Activated CD4-positive, alpha-beta T cell treated with anti-CD3 and anti-CD28 coated beads, Interleukin-2, Interleukin-6, amounts not matched to agents 100 ng/mL and 50 ng/mL, durations not matched to agents 16 hours and 8 hours (primary cell): ENCODE results near the gene COA1.
"Not testable (repeated sequence)": the region's sequence is repeated elsewhere in the genome, so short reads cannot be mapped to it uniquely, and the experiment has no call there.

Experiments used
- DNase-seq: peaks from one replicate; pipeline ENCODE4 v3.0.0-alpha.2; 2020

Gene COA1

DNA sequence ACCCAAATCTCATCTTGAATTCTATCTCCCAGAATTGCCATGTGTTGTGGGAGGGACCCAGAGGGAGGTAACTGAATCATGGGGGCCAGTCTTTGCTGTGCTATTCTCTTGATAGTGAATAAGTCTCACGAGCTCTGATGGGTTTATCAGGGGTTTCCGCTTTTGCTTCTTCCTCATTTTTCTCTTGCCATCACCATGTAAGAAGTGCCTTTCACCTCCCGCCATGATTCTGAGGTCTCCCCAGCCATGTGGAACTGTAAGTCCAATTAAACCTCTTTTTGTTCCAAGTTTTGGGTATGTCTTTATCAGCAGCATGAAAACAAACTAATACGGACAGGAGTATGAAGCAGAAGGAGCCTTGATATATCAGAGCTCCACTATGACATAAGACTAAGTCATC is 41.5 kb downstream of the COA1 start:
- DNase-seq = not testable (repeated sequence)

DNA sequence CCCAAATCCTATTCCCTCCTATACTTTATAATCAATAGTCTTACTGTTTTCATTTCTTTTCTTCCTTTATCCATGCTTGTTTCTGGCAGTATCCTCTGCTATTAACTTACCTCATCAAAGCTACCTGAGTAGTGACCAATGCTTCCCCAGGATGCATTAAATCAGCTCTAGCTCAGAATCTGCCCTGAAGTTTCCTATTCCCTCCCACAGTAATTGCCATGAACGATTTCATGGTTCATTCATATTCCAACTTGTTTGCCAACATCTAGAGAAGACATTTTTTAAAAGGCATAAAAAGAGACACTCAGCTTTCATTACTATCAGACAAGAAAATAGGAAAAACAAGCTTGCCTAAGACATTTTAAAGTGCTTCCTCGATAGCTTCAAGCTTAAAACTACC is 42.3 kb downstream of the COA1 start:
- DNase-seq = no peak

DNA sequence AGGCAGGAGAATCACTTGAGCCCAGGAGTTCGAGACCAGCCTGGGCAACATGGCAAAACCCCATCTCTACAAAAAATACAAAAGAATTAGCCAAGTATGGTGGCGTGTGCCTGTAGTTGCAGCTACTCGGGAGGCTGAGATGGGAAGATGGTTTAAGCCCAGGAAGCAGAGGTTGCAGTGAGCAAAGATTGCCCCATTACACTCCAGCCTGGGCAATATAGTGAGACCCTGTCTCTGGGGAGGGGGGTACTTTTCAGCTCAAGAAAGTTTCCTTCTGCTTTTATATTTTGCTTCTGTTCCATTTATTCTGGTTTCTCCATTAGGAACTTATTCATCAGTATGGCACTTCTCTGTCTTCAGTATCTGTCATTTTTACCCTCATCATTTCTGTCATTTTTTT is 48.6 kb downstream of the COA1 start:
- no peak for DNase-seq

DNA sequence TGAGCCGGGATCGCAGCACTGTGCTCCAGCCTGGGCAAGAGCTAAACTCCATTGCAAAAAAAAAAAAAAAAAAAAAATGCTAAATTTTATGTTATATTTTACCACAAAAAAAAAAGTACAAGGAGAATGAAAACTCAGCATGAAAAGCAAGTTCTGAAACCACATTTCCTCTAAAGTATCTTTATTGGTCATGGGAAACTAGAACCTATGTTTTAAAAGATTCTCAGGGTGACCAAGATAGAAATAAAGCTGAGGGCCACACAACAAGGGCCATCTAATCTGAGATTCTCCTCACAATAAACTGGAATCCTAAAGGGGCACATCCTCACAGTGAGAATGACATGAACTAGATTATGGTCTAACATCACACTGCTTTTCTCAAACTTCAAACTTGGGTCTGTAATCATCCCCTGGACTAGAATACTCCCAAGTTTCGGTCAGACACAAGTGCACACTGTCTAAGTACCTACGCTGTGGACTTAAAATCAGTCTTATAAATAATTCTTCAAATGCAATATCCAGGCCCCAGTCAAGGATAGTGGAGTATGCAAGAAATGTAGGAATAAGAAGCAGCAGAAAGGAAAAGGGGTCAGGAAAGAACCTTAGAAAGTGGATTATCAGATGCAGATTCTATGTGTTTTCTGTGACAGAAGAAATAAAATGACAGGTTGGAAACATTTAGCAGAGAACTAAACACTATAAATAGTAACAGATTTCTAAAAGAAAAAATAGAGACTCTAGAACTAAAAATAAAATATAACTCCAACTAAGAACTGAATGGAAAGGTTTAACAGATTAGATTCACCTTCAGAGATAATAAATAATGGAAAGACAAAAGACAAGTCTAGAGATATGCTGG is 49.9 kb downstream of the COA1 start:
- DNase-seq = peak; percentile 35

DNA sequence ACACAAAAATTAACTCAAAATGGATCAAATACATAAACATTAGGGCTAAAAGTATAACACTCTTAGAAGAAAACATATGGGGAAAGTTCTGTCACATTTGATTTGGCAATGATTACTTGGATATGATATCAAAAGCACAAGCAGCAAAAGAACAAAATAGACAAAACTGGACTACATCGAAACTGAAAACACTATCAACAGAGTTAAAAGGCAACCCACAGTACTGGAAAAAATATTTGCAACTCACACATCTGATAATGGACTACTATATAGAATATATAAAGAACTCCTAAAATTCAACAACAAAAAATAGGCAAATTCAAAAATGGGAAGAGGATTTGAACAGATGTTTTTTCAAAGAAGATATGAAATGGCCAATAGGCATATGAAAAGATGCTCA is 51.0 kb downstream of the COA1 start:
- DNase-seq = no peak

DNA sequence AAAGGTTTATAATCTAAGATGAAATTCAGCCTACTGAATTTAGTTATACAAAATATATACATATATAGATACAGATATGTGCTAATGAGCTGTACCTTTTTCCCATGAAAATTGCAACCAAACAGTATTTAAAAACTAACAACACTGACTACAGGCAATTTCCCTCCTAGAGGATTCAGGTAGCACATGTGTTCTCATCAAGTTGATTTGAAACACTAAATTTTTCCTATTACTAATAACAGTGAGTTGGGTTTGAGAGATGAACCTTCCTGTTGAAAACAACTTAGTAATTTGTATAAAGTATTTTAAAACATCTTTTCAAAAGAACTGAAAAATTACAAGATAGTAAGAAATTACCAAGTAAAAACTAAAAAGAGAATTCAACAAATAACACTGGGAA is 51.5 kb downstream of the COA1 start:
- DNase-seq = no peak

DNA sequence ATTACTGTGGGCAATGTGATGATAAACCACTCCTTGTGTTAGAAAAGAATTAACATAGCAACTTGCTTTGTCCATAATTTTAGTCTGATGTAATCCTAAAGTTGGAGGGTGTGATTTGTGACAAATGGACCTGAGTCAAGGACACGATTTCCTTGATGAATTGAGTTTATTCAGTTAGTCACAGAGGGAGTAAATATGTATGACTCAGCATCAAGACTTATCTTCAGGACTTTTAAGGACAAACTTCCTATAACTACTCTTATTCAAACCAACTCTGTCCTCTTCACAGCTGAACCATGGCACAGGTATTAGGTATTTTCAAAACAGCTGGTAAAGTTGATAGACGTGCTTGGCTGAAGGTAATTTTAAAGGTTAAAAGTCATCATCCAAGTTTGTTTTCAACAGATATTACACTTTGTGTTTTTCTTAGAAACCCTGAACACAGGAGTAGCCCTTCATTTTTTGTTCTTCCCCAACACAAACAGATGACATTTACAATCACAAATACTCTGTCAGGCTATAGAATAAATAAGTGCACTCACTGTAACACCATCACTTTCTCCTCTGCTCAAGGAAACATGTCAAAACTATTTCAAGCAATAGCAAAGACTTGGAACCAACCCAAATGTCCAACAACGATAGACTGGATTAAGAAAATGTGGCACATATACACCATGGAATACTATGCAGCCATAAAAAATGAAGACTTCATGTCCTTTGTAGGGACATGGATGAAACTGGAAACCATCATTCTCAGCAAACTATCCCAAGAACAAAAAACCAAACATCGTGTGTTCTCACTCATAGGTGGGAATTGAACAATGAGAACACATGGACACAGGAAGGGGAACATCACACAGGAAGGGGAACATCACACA is 54.5 kb downstream of the COA1 start:
- DNase-seq = no peak

DNA sequence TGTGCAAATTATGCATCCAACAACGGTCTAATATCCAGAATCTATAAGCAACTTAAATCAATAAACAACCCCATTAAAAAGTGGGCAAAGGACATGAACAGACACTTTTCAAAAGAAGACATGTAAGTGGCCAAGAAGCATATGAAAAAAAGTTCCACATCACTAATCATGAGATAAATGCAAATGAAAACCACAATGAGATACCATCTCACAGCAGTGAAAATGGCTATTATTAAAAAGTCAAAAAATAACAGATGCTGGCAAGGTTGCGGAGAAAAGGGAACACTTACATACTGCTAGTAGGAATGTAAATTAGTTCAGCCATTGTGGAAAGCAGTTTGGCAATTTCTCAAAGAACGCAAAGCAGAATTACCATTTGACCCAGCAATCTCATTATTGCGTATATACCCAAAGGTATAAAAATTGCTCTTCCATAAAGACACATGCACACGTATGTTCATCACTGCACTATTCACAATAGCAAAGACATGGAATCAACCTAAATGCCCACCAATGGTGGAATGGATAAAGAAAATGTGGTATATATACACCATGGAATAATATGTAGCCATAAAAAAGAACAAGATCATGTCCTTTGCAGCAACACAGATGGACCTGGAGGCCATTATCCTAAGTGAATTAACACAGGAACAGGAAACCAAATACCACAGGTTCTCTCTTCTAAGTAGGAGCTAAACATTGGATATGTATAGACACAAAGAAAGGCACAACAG is 55.9 kb downstream of the COA1 start:
- DNase-seq = not testable (repeated sequence)

DNA sequence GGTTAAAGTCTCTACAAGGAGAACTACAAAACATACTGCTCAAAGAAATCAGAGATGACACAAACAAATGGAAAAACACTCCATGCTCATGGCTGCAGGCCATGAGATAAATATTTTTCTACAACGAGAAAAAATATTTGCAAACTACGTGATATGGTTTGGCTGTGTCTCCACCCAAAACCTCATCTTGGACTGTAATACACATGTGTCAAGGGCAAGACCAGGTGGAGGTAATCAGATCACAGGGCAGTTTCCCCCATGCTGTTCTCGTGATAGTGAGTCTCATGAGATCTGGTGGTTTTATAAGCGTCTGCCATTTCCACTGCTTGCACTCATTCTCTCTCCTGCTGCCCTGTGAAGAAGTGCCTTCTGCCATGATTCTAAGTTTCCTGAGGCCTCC is 57.8 kb downstream of the COA1 start:
- no peak for DNase-seq

DNA sequence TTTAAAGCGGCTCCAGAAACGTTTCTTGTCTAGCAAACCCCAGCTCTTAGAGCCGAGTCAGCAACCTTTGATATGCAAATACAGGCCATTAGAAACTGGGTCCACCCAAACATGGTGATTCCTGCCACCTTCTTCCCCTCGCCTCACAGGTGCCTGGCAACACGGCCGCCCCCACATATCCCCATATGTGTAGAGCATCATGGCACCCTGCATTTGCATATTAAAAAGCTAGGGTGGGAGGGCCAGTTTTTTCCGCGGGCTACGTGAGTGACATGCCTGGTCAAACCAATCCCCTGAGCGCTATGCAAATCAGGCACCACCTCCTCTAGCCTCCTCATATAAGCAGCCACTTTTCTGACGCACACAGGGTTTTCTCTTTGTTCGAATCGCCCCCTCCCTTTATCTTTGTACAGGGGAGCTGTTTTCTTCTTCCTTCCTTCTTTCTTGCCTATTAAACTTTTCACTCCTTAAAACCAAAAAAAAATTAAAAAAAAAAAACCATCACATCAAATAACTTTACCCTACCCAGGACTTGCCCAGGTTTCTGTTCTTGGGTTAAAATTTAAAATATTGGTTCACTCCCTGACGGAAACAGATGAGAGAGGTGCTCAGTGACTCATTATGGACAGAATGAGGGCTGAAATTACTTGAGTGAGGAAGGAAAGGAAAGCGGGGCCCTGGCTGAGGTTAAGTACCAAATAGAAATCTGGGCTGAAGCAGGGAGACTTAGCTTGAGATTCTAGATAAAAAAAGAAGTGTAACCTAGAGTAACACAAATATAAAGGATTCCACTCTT is 59.8 kb downstream of the COA1 start:
- DNase-seq = peak; percentile 81

DNA sequence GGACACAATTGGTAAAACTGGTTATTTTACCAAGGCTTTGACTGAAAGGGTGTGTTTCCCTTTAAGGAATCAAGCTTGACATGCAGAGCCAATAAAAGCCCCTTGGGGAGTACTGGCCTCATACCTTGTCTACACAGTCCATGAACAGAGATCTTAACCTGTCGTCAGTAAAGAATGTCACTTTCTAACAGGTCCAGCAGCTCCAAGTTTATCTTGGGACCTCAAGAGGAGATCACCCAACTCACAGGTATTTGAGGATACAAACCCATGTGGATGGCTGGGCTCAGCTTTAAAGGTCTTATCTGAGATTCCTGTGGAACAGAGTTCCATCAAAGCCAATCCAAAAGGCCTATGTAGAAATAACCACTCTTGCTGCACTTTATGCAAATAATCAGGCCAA is 61.3 kb downstream of the COA1 start:
- DNase-seq = no peak

DNA sequence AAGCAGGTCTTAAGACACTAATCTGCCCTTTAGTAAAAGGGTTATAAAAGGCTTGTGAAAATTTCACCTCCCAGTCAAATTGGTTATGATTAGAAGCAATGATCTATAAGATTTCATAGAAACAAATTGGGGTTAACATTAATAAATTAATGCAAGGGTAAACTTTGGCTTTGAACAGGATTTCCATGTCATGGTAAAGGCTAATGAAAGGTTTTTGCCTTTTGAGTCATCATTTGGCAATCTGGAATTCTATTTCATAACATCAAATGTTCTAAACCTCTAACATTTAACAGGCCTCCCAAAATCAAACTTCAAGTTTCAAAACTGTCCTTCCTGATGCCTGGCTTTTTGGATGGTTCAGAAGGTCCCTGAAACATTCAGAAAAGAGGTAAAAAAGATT is 62.4 kb downstream of the COA1 start:
- DNase-seq = no peak

DNA sequence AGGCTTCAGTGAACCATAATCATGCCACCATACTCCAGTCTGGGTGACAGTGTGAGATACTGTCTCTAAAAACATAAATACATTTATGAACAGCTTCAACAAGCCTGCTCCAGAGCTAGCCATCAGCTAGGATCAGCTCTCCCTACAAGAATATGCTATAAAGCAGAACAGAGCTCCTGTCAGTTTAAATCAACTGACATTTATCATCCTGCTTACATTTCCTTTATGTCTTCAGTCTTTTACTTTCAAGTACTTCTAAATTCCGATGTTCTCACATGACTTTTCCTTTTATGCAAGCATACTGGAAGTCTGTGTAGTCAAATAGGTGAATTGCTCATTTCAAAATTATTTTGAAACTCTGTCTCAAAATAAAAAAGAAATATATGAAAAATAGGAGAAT is 64.6 kb downstream of the COA1 start:
- DNase-seq = no peak

DNA sequence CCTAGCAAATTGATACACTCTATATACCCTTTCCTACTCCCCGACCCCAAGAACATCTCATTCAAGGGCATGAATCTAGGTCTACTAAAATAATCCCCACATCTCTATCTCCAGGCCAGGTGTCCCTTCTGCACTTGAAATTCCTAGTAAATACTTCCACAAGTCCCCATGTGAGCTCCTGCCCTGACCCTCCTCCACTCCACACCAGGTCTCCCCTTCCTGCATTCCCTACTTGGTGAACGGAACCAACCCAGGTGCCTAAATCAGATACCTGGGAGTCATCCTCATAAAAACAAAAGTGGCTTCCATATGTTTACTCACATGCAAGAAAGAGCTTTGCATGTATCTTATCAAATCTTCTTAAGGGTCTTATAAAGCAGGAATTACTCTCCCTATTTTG is 69.2 kb downstream of the COA1 start:
- no peak for DNase-seq

DNA sequence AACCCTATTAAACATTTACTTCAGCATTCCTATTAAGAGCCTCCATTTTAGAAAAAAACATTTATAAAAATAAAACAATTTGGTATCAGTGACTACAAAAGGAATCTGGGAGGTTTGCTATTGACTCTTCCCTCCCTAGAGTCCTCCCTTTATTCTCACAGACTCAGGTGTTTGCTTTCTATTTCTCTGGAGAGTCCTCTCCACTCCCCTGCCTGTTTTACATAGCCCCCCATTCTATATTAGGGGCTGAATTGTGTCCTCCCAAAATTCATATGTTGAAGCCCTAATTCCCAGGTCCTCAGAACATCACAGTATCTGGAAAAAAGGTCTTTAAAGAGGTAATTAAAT is 69.8 kb downstream of the COA1 start:
- no peak for DNase-seq

DNA sequence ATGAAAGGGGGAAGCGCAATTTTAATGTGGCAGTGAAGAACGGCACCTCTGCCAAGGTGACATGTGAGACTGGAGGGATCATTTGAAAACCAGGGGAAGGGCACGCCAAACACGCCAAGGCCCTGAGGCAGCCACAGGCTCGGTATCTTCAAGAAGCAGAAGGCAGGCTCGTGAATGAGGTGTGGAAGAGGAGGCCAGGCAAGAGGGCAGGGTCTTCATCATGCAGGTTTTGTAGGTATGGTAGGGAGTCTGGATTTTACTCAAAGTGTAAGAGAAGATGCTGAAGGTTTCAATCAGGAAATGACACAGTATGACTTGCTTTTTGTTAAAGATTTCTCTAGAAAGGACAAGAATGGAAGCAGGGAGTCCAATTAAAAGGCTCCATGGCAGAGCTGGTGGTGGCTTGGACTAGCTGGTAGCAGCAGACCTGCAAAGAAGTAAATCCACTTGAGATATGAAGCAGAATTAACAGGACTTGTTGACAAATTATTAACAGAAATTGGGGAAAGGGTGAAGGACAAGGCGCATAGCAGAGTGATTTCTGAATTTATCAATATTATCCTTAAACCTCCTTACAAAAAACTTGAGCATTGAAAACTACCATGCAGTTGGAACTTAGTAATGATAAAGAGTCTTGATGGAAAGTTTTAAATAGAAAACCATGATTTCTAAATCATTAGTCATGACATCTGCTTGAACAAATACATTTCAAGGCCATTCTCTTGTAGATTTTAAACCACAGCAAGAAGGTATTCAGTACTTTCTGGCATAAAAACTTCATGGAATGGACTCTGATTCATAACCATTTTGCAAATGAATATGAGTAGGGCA is 70.4 kb downstream of the COA1 start:
- DNase-seq = peak; percentile 79

DNA sequence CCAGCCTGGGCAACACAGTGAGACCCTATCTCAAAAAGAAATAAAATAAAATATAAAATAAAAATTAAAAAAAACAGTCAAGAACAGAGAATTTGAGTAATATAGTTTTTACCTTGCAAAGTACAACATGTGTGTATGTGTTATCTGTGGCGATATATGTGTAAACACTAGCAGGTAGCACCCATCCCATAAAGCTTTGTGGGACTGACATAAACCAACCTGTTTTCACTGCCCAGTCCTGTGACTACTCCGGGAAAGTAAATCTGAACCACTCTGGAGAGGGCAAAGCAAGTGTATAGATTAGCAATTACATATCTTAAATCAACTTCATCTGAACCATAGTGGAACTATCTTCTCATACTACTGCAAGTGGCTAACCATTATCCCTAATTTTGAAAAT is 72.3 kb downstream of the COA1 start:
- no peak for DNase-seq

DNA sequence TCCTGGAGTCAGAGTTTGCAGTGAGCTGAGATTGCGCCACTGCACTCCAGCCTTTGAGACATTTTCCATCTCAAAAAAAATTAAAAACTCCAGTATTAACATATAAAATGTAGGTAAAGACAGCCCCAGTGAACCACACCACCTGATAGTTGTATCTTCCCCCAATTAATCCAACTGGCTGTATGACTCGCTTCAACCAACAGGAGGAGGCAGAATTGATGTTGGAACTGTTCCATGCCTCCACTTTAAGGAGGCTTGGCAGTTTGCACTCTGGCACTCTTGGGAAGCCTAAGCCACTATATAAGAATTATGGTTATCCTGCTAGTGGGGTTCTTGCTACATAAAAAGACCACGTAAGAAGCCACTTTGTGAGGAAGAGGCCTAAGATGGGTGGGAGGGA is 73.7 kb downstream of the COA1 start:
- no peak for DNase-seq

DNA sequence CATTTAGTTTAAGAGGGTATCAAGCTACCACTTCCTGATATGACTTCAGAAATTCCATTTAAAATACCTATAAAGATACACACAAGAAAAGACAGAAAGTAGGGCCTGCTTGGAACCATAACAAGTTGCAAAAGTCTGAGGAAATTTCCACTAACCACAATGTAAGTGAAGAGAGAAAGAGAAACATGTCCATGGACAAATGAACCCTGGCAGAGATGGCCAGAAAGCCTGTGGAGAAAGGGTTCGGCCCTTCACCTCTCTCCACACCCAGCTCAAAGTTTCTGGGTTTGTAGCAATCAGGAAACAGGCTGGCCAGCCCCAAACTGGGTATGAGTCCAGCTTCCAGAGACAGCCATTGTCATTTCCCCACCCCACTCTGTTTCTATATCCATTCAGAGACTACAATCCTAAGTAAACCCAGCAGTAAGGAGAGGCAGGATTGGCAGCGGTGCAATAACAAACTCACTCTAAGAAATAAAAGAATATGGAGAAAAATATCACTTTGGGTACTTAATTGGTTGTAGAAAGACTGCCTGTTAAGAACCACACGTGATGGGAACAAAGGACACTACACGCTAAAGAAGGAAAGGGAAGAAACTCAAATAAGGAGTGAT is 75.3 kb downstream of the COA1 start:
- no peak for DNase-seq

DNA sequence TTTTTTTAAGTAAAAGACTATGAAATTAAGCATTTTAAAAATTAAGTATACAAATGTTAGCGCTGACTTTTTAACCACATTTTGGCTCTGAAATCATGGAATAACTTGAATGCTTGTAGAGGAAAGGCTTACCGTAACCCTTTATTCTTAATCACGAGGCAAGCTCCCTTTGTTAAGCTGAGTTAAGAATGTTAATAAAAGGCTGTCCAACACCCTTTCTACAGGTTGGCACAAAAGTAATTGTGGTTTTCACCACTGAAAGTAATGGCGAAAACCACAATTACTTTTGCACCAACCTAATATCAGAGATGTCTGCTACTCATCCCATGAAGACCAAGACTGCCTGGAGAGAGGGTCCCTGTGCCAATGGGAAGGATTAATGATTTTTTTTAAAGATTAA is 75.9 kb downstream of the COA1 start:
- no peak for DNase-seq

DNA sequence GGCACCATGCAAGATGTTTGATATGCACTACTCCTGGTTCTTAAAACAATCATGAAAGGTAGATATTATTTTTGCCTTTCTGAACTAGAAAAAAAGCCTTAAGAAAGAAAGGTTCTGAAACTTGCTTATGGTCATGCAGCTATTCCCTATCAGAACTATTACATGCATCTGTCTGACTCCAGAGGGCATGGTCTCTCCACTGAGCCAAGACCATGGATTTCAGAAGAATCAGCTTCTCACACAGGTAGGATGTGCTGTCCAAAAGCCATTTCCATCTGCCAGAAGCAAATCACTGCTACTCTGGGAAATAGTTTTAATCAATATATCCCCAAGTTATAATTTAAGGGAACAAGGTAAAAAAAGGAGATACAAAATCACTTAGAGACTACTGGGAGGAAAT is 77.0 kb downstream of the COA1 start:
- no peak for DNase-seq
